Left colon (tissue), 2 donors: Measurements from ENCODE around the gene C4orf51. TPM values are rescaled to one million over a fixed set of nuclear protein-coding genes. Genes with fewer than 3 reads are reported as not detected.
A peak's percentile ranks its signal among the peaks of the same experiment; 100 is the strongest.

Source experiments
- ATAC-seq: fragments of 200-7000 bp; cut with Tn5 transposase; one replicate; pipeline ENCODE4 v1.9.1; 2020; ENCODE audit warnings: mild to moderate bottlenecking, moderate library complexity
- DNase-seq, 2 donors: peaks; one replicate each; pipeline ENCODE4 v3.0.0-alpha.2; 2020
- intact Hi-C, 2 donors: fragments of 100-400 bp; cut with DNase I in 1 of 2; cut with micrococcal nuclease in 1 of 2; formaldehyde crosslinking; loops; one replicate each; pipeline versions ENCODE4 v1.11.2 to v1.14.0; 2022; cut with DNase I, micrococcal nuclease
- total RNA-seq, 2 donors: library from RNA; stranded (reverse); fragmentation: NEBNext Ultra II Directional; extraction: Animal tissue kit (Norgen Biotek cat#: 25700); gene quantifications; one replicate each; pipeline ENCODE4 v1.2.1, GENCODE V29; 2021
- donor health status: DM: no; HTN: no; CAD: no.
- donor health status: DM: yes; HTN: yes; CAD: no.

Gene C4orf51
- total RNA-seq, 2 donors from 2014 or later = not detected

GRCh38 chr4:145698507-145698906, 18.6 kb downstream of the C4orf51 start:
- intact Hi-C loops = no loop called here
- no peak for DNase-seq

GRCh38 chr4:145703850-145704497, 24.0 kb downstream of the C4orf51 start:
- no peak for ATAC-seq
- intact Hi-C loops = no loop called here
- DNase-seq = no peak

More at GRCh38 chr4:145698507-145698906, 18.6 kb downstream of the C4orf51 start:
- no peak for ATAC-seq

- intact Hi-C loops = no loop called here
- DNase-seq (no peak), ATAC-seq (peak; percentile 69)
These were observed 29.4 kb downstream of the C4orf51 start for GRCh38 chr4:145709336-145709735.

DNA sequence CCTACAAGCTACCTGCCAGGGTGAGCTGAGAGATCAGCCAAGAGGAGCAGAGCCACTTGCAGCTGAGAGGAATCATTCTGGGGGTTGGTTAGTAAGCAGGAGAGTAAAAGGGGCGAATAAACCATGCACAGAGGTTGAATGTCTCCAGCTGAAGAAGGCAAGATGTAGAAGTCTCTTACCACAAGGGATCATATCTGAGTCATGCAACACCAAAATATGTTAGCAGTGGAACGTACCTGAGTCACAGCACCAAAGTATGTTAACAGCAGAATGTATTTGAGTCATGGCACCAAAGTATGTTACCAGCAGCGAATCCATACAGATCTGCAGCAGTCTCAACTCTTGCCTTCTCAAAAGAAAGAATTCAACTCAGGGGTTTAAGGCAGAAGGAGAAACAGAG, 29.9 kb downstream of the C4orf51 start:
- DNase-seq = no peak
- ATAC-seq = no peak
- intact Hi-C loops = no loop called here

DNA sequence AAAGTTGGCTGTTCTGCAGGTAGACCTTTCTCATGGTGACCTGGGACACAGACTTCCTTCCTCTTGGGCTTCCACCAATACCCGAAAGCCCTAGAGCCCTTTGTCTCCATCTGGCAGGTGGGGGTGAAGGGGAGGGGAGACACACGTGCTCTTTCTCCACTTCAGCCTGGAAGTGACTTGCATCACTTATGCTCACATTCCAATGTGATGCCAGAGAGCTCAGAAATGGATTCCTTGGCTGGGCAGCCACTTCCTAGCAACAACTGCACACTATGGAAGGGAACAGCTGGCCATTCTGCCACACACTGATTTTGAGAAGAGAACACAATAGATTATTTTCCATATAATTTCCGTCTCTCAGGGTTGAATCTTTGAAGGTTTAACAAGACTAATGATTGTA, 36.3 kb downstream of the C4orf51 start:
- intact Hi-C loops = no loop called here
- DNase-seq (no peak), ATAC-seq (no peak)

DNA sequence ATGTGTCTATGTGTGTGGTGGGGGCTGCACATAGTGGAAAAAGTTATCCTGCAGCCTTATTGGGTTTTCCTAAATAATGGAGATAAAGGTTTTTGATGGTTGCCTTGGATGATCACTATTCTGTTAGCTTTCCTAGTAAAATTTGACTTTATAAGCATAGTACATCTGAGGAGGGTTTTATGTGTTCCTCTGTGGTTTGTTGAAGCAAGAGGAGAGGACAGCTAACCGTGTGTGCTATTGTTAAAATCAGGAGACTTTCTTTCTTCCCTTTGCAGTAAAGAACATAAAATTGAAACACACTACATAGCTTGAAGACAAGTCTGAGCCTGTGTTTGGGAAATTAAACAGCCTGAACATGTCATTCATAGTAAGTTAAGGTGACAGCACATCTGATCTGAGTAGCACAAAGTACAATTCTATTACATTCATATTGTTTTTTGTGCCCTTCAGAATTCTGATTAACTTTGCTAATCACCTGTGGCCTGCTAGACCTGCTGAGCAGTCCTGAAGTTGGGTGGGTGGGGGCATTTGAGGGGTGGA, 36.8 kb downstream of the C4orf51 start:
- no peak for DNase-seq
- ATAC-seq = no peak
- intact Hi-C loops = no loop called here

DNA sequence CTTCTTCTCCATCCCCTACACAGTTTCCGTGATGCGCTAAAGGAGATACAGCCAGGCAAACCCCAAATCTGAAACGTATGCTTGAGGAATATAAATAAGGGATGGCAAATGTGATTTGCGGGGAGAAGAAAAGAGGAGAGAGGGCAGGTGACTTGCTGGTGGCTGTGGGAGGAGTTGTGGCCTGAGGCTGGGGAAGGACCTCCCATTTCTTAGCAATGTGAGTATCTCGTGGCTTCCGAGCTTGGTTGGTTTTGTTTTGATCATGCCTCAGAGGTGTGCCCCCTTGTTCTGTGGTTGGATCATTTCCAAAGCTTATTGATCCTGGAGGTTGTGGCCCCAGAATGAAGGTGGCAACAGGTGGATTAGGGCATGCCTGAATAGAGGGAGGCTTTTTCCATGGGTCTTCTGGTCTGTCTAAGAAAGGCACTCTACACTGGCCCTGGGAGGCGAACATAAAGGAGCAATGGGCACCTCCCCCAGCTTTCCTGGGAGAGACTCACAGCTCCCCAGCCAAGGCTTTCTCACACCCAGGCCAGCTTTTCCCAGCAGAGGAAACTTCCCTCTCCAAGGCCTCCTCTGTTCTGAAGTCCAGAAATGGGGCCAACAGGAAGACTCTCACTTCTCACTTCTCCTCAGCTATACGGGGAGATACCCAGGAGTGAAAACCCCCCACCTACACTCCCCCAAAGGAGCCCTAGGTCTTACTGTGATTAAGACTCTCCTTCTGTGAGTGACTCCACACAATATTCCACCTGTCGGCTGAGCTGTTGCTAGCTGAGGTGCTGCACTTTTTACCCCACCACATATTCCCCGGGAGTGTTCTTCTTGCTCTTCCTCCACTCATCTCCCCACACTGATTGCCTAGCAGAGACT, 40.0 kb downstream of the C4orf51 start:
- ATAC-seq (no peak), DNase-seq (no peak)
- intact Hi-C loops = no loop called here

DNA sequence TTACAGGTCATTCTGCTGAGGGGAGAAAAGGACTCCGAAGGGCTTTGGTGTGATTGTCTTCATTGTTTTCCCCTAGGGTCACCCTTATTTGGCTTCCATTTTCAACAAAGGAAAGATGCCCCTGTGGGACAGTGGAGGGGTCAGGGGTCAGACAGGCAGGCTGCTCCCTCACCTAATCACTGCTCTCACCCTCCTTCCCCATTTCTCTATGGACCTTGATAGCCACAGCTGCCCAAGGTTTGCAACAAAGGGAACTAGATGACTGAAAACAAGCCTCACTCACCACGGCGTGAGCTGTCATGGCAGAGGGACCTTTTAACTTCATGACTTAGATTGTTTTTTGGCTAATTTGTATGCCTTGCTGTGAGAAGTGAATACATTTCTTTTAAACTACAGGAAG, 40.7 kb downstream of the C4orf51 start:
- DNase-seq = no peak
- intact Hi-C loops = no loop called here
- no peak for ATAC-seq

DNA sequence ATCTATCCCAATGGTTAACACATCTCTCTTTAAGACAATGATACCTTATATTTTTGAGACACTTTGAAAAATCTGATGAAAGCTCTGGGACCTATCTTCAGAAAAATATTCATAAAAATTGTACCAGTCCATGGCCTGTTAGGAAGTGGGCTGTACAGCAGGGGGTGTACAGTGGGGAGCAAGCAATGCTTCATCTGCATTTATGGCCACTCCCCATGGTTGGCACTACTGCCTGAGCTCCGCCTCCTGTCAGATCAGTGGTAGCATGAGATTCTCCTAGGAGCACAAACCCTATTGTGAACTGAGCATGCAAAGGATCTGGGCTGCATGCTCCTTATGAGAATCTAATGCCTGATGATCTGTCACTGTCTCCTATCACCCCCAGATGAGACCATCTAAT, 42.6 kb downstream of the C4orf51 start:
- intact Hi-C loops = no loop called here
- no peak for ATAC-seq
- no peak for DNase-seq

DNA sequence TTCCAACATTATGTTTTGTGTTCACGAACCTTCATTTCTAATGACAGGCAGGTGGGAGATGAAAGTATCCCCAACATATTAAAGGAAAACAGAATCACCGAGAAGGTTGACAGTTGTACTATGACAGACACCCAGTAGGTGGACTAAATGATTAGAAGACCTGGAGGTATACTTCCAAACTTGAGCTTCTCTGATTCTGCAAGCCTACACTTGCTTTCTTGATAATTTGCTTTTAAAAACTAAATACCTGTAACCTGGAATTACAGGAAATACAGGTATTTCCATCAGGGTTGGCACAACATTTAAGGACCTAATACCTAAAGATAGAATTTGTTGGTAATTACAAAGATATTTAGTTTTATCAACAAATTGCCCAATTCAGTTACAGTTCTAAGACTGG, 43.4 kb downstream of the C4orf51 start:
- DNase-seq = no peak
- ATAC-seq = no peak

GRCh38 chr4:145730026-145730425, 50.1 kb downstream of the C4orf51 start:
- intact Hi-C loops = no loop called here
- no peak for DNase-seq
- no peak for ATAC-seq

More for the DNA sequence above, 43.4 kb downstream of the C4orf51 start:
- intact Hi-C loops = no loop called here

DNA sequence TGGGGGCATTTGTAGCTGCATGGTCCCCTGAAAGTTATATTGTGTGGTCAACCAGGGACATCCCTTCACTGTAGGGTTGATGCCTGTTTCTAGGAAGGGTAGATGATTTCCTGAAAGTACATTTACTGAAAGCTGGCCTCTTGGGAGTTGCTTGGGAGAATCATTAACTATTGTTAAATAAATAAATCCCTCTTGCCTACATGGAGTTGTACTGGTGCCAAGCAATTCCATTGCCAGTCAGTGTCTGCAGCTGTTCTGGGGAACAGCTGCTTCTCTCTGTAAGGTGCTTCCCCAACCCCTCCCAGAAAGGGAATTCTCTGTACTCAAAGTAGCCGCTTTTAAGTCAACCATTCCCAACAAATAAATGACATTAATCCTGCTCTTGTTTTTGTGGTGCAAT, 51.1 kb downstream of the C4orf51 start:
- intact Hi-C loops = no loop called here

GRCh38 chr4:145732001-145732815, 52.3 kb downstream of the C4orf51 start:
- ATAC-seq = no peak
- intact Hi-C loops = no loop called here
- peak; percentile 20 to 33 for DNase-seq

More for the DNA sequence above, 51.1 kb downstream of the C4orf51 start:
- peak; percentile 58 for ATAC-seq
- peak; percentile 62 to 79 for DNase-seq

DNA sequence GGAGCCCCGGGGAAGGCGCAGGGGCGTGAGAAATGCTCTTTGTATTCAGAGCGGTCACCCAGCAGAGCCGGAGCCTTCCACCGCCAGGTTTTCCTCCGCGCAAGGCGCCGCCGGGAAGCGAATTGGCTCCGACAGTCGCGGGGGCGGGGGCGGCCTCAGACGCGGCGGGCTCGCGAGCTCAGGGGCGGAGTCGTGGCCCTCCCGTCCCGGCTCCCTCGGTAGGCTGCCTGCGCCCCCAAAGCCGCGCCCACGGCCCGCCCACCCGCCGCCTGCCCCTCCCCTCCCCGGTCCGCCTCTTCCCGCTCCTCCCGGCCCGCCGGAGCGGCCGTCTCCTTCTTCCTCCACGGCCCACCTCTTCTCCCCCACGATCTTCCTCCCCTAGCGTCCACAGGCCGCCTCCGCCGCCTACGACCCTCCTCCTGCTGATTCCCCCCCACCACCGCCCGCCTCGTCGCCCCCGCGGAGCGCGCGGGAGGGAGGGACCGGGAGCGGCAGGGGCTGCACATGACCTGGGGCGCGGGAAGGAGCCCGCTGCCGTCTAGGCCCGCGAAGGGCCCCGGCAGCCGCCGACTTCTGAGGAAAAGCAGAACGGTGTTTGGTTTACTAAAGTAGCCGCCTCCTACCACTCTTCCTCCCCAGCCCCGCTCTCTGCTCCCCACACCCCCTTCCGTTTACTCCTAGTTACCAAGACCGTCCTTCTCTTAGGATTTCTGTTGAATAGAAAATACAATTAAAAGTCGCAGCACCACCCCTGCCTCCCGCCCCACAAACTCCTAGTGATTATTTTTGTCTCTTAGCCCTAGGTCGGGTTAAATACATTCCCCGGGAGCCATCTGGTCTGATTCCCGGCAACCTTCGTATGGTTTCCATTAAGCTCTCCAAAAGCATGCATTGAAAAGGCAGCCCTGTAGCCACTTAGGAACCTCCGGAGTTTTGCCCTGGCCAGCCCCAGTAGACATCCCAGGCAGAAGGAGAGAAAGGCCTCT, 53.2 kb downstream of the C4orf51 start:
- peak; percentile 94 to 96 for DNase-seq
- peak; percentile 88 for ATAC-seq
- intact Hi-C loops = no loop called here

- no peak for DNase-seq
- intact Hi-C loops = no loop called here
- ATAC-seq = no peak
These were observed 54.1 kb downstream of the C4orf51 start for GRCh38 chr4:145734031-145734430.

DNA sequence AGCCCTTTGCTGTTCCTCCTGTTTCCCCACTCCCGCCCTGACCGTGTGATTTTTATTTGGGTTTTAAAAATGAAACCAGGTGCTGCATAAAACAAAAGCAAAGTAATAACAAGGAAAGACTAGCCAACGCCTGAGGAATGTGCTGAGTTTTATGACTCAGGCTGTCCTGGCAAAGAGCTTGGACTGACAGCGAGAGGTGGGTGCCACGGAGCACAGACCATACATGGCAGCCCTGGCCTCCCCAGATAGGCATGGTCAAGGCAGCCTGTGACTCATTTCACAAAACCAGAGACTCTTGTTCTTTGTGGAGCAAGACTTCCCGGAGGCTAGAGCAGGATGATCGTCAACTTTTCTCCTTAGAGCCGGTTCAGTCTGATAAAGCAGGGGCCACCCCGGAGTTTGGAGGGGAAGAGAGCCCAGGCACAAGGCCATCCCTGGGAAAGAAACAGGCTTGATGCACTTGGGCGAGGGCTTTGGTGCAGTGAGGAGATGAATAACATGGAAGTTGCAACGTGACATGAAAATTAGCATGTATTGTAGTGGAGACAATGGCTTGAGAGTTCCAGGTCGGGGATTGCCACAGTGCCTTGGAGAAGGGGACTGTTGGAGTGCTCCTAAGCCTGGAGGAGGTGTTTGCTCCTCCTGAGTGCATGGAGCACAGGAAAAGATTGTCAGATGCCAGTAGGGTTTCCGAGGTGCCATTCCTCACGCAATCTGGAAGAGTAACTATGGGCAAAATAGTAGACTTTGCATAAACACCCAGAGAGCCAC, 54.8 kb downstream of the C4orf51 start:
- peak; percentile 42 for ATAC-seq
- DNase-seq = peak; percentile 41 to 80
- intact Hi-C loops = no loop called here

GRCh38 chr4:145735347-145735675, 55.4 kb downstream of the C4orf51 start:
- ATAC-seq = no peak
- intact Hi-C loops = no loop called here
- no peak for DNase-seq
